ENCODE measurements around the gene GOLM1. TPM values are rescaled to one million over a fixed set of nuclear protein-coding genes. Genes with fewer than 3 reads are reported as not detected.

Gene GOLM1
- total RNA-seq, 1 experiment from 2014 or later = 73.4 TPM

DNA sequence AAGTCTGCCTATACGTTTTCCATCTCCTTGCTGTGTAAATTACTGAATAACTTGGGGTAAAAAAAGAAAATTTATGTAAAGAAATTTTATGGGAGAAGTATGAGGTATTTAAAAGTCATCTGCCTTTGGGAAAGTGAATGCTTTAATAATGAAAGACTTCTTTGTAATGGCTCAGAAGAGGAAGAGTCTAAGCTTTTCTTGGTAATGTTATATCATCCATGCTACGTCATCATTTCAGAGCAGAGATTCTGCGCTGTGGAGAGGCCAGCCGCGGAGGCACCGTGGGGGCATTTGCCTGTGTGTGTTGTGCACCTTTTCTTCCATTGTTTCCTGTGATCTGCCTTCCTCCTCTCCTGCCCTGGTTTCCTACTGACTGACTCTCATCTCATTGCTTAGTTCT lies 78.2 kb downstream of the GOLM1 start:
- H3K27me3 ChIP-seq (ENCODE audit: control insufficient read depth, insufficient read depth, low read length) = no peaks in the 10 kb centered on the region
- H3K4me1 ChIP-seq (ENCODE audit: control insufficient read depth, insufficient read depth, low read length) = no peaks in the 10 kb centered on the region
- in situ Hi-C loops (cut with HindIII; ENCODE audit: low pct_unique_long_range_greater_than_20kb, low sequenced_read_pairs) = no loop called here
- H3K36me3 ChIP-seq (ENCODE audit: control insufficient read depth, insufficient read depth, low read length) = peaks cover 22% of the 10 kb centered on the region
- DNase-seq (ENCODE audit: low read depth, low spot score) = no peak
- no peak overlapping the region for H3K27ac ChIP-seq (ENCODE audit: low read length)
- ChIA-PET CTCF (no interaction called here), POLR2A (no interaction called here)
- ATAC-seq = no peak
- TF ChIP-seq, protein P1, sequence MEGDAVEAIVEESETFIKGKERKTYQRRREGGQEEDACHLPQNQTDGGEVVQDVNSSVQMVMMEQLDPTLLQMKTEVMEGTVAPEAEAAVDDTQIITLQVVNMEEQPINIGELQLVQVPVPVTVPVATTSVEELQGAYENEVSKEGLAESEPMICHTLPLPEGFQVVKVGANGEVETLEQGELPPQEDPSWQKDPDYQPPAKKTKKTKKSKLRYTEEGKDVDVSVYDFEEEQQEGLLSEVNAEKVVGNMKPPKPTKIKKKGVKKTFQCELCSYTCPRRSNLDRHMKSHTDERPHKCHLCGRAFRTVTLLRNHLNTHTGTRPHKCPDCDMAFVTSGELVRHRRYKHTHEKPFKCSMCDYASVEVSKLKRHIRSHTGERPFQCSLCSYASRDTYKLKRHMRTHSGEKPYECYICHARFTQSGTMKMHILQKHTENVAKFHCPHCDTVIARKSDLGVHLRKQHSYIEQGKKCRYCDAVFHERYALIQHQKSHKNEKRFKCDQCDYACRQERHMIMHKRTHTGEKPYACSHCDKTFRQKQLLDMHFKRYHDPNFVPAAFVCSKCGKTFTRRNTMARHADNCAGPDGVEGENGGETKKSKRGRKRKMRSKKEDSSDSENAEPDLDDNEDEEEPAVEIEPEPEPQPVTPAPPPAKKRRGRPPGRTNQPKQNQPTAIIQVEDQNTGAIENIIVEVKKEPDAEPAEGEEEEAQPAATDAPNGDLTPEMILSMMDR (IDR thresholded peaks at IDR 0.05) = no peak
- TF ChIP-seq REST (IDR thresholded peaks at IDR 0.05; ENCODE audit: insufficient read depth in 1 of 2, low read depth in 2 of 2, low read length in 1 of 2) (no peak), SIN3A (IDR thresholded peaks at IDR 0.05; ENCODE audit: borderline replicate concordance, insufficient read depth, low read depth, low read length) (no peak), POLR2AphosphoS5 (IDR thresholded peaks at IDR 0.05; ENCODE audit: low read depth, low read length) (no peak), TCF7L2 (IDR thresholded peaks at IDR 0.05; ENCODE audit: low read depth, low read length) (no peak)
- BruUV-seq (replicated peaks) = no TSS peak
- no peaks in the 10 kb centered on the region for H3K9me3 ChIP-seq (ENCODE audit: control insufficient read depth, insufficient read depth, low read depth, low read length)
- intact Hi-C loops (cut with micrococcal nuclease; ENCODE audit: unreplicated experiment) = no loop called here
- no peak overlapping the region for H3K4me3 ChIP-seq (ENCODE audit: low read depth in 2 of 2, low read length in 2 of 2)

- in situ Hi-C loops (cut with HindIII; ENCODE audit: low pct_unique_long_range_greater_than_20kb, low sequenced_read_pairs) (no loop called here), intact Hi-C loops (cut with micrococcal nuclease; ENCODE audit: unreplicated experiment) (no loop called here)
- ChIA-PET CTCF (no interaction called here), POLR2A (no interaction called here)
- Histone ChIP-seq H3K4me1 (ENCODE audit: control insufficient read depth, insufficient read depth, low read length) (no peaks in the 10 kb centered on the region), H3K4me3 (ENCODE audit: low read depth in 2 of 2, low read length in 2 of 2) (no peak overlapping the region), H3K9me3 (ENCODE audit: control insufficient read depth, insufficient read depth, low read depth, low read length) (no peaks in the 10 kb centered on the region), H3K27ac (ENCODE audit: low read length) (no peak overlapping the region), H3K36me3 (ENCODE audit: control insufficient read depth, insufficient read depth, low read length) (peaks cover 25% of the 10 kb centered on the region), H3K27me3 (ENCODE audit: control insufficient read depth, insufficient read depth, low read length) (no peaks in the 10 kb centered on the region)
- no TSS peak for BruUV-seq (replicated peaks)
- ATAC-seq (no peak), DNase-seq (ENCODE audit: low read depth, low spot score) (no peak)
- TF ChIP-seq TCF7L2 (IDR thresholded peaks at IDR 0.05; ENCODE audit: low read depth, low read length) (no peak), SIN3A (IDR thresholded peaks at IDR 0.05; ENCODE audit: borderline replicate concordance, insufficient read depth, low read depth, low read length) (no peak), REST (IDR thresholded peaks at IDR 0.05; ENCODE audit: insufficient read depth in 1 of 2, low read depth in 2 of 2, low read length in 1 of 2) (no peak), POLR2AphosphoS5 (IDR thresholded peaks at IDR 0.05; ENCODE audit: low read depth, low read length) (no peak)
- TF ChIP-seq, protein P1 (IDR thresholded peaks at IDR 0.05) = no peak
Measured at GRCh38 chr9:86020731-86021130, 78.6 kb downstream of the GOLM1 start.
